Activated CD4-positive, alpha-beta T cell treated with anti-CD3 and anti-CD28 coated beads, Interleukin-2, Interleukin-6, amounts not matched to agents 100 ng/mL and 50 ng/mL, durations not matched to agents 16 hours and 8 hours (primary cell): ENCODE measurements around the gene PPIE.
"Not testable (repeated sequence)": the region's sequence is repeated elsewhere in the genome, so short reads cannot be mapped to it uniquely, and the experiment has no call there.

ENCODE experiments used
- DNase-seq: peaks from one replicate; pipeline ENCODE4 v3.0.0-alpha.2; 2020

PPIE gene

DNA sequence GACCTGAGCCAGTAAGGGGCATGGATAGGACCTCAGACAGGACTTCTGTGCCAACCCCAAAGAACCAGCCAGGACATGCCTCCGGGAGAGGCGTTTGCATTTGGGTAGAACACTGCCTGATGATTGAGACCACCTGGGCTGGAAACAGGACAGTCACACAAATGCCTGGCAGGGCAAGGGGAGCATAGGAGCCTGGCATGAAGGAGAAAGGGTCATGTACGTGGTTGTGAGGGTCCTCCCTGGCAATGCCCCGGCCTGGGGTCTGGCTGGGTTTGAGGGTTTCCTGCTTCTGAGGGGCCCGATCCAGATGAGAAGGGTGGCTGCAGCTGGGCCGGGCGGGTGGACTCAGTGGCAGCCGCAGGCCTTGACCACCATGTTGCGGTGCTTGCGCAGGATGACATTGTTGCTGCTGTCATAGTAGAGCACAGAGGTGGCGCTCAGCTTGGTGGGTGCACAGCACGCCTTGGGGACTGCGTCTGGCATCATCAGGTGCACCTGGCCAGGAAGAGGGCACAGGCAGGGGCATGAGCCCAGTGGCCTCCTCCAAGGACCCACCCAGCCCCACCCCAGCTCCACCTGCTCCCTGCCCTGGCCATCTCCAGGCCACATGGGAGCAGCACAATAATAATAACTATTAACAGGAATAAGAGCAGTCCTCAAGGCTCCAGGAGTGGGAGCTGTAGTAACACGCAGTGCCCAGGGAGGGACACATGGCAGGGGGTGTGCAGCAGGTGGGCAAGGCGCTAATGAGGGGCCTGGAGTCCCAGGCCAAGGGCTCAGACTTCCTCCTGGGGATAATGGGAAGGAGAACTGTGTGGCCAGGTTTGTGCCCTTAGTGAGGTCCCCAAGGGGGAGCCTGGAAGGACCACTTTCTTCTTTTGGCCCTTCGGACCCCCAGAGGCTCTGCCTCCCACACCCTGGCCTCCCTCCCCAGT, 21.7 kb downstream of the PPIE start:
- DNase-seq = no peak

- DNase-seq = no peak
These were observed 22.3 kb downstream of the PPIE start for GRCh38 chr1:39761016-39761415.

DNA sequence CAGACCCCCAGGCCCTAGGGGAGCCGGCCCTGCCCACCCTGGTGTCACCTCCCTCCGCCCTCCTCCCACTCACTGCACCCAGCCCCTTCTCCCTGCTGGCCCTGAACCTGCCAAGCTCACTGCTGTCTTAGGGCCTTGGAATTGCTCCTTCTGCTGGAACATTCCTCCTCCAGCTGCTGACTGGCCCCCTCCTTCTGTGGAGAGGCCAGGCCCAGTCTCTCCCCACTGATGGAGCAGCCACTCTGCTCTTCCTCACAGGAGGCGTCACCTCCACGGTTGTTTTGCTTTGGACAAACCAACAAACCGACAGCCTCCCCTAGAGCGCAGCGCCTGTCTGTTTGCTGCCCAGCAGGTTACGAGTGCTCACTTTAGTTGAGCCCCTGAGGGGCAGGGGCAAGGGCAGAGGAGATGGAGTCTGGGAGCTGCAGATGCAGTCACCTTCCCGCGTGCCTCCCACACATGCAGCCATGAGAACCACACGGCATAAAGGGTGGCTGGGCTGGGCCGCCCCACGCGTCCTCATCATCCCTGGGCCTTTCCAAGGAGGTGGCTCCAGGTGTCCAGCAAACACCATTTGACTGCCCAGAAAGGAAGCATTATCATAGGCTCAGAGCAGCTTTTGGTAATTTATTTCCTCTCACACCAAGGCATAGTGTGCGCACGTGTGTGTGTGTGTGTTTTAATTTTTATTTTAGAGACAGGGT, 23.0 kb downstream of the PPIE start:
- no peak for DNase-seq

DNA sequence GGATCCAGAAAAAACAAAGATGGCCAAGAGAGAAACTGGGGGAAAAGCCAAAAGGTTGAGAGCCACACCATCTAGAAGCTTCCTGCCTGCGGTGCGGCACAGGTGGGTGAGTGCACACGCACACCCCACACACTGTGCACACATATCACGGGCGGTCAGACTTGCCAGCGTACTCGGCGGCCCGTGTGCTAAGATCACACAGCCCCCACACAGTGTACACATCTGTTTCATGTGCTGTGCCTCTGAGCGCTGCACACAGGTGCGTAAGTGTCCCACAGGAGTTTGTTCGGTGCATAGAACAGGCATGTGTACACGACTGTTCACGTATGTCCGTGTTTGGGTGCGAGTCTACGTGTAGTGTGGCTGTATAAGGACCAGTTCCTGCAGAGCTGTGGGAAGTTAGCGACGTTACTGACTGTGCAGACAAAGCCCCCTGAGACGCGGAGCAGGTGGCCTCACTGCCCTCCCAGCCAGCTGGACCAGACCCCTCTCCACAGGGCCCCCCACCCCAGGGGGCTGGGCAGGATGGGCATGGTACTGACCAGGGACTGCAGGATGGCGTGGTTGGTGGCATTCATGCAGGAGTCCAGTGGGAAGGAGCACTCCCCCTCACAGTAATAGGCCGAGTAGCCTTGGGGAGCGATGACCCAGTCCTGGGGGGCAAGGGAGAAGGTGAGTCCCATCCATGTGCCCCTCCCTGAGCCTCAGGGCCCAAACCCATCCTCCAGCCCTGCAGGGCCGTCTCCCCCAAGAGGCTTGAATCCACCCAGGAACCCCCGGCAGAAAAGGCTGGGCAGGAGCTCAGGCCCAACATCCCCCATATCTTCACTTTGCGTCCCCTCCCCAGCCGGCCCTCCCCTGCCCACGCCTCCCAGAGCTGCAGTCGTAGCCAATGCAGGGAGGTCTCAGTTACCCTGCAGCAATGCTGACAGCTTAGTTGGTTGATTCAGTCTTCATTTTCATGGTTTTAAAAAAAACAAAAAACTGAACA, 24.2 kb downstream of the PPIE start:
- no peak for DNase-seq

- not testable (repeated sequence) for DNase-seq
These were observed 25.1 kb downstream of the PPIE start for GRCh38 chr1:39763619-39764374.

DNA sequence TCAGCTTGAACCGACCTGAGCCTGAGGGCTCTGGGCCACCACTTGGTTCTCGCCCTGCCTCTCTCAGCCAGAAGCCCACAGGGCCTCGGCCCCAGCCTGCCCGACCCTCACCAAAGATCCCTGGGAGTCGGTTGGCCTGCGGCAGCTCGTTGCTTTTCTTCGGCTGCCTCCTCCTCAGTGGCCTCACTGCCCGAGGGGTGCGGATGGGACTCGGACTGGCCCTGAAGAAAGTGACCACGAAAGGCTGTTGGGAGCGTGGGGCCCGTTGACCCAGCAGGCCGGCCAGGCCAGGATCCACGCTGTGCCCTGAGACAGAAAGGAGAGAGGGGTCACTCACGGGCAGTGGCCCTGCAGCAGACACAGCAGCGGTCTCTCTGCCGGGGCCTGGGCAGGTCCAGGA, 25.8 kb downstream of the PPIE start:
- not testable (repeated sequence) for DNase-seq

DNA sequence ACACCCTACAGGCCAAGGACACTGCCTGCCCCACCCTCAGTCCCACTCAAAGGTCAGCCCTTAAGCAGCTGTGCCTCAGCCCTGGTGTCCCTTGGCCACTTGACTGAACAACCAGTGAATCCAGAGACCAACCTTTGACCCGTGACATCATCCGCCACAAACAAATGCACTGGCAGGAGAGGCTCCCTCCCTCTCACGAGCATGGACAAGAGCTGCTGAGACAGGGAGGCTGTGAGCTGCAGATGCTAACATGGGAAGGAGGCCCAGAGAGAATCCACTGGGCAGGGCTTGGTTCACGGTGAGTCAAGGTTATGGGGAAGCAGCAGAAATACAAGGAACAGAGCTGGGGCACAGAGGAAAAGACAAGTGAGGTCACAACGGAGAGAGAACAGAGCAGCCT, 27.8 kb downstream of the PPIE start:
- DNase-seq = not testable (repeated sequence)

GRCh38 chr1:39769502-39769901, 30.8 kb downstream of the PPIE start:
- DNase-seq = not testable (repeated sequence)

- DNase-seq = not testable (repeated sequence)
These were observed 31.7 kb downstream of the PPIE start for GRCh38 chr1:39770100-39771021.

GRCh38 chr1:39771022-39771532, 32.4 kb downstream of the PPIE start, which contains the start of gene OXCT2:
TSS of gene OXCT2 (minus strand) at chr1:39771348. CDS start at chr1:39771255, 93 bp downstream.
- DNase-seq = not testable (repeated sequence)

- not testable (repeated sequence) for DNase-seq
These were observed 34.8 kb downstream of the PPIE start for GRCh38 chr1:39773369-39773979.

DNA sequence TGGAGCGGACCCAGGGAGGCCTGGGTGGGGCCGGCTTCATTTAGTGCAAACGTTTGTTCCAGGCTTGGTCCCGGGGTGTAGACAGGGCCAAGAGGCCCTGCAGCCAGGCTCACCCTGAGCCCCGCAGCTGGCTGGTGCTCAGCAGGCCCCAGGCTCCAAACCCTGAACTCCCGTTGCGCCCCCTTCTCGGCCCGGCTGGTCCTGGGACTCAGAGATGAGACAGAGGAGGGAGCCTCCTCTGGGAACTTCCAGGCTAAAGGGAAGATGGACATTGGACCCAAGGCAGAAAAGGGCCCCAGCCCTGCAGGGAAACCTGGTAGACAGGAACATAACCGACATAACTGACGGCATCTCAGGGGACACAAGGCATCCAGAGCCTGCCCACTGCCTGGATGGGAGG, 36.5 kb downstream of the PPIE start:
- not testable (repeated sequence) for DNase-seq

GRCh38 chr1:39775676-39776399, 37.2 kb downstream of the PPIE start:
- DNase-seq = not testable (repeated sequence)

- no peak for DNase-seq
These were observed 37.7 kb downstream of the PPIE start for GRCh38 chr1:39776400-39776713.

- no peak for DNase-seq
These were observed 38.2 kb downstream of the PPIE start for GRCh38 chr1:39776886-39777285.

- no peak for DNase-seq
These were observed 38.6 kb downstream of the PPIE start for GRCh38 chr1:39777306-39777705.

GRCh38 chr1:39777896-39778295, 39.2 kb downstream of the PPIE start:
- not testable (repeated sequence) for DNase-seq

DNA sequence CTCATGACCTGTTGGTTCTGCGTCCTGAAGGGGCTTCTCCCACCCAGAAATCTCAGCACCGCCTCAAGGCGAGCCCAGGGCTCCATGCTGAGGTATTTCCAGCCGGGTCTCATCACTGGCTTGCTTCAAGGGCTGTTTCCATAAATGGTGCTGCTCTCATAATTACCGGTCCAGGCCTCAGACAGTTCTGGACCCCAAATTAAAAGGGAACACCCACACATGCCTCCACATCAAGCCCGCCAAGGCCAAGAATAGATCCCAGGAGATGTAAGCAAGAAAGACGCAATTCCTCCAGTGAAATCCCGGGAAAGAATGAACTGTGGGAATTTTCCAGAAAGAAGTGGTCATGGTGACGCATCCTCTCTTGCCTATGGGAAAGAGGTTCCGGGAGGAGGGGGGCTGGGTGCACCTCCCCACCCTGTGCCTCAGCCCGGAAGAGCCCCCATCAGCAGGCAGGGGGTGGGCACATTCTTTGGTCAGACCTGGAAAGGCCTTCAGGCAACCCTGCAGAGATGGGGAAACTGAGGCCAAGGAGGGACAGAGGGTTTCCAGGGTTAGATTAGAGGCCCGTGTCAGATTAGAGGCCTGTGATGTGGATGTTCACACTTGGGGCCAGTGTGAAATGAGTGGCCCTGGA, 39.9 kb downstream of the PPIE start:
- not testable (repeated sequence) for DNase-seq

- DNase-seq = no peak
These were observed 40.5 kb downstream of the PPIE start for GRCh38 chr1:39779137-39779536.
